ENCODE data around the gene ZKSCAN1. TPM values are rescaled to one million over a fixed set of nuclear protein-coding genes. Genes with fewer than 3 reads are reported as not detected.

Gene ZKSCAN1
- total RNA-seq, 1 experiment from 2014 or later: 20.3 TPM

DNA sequence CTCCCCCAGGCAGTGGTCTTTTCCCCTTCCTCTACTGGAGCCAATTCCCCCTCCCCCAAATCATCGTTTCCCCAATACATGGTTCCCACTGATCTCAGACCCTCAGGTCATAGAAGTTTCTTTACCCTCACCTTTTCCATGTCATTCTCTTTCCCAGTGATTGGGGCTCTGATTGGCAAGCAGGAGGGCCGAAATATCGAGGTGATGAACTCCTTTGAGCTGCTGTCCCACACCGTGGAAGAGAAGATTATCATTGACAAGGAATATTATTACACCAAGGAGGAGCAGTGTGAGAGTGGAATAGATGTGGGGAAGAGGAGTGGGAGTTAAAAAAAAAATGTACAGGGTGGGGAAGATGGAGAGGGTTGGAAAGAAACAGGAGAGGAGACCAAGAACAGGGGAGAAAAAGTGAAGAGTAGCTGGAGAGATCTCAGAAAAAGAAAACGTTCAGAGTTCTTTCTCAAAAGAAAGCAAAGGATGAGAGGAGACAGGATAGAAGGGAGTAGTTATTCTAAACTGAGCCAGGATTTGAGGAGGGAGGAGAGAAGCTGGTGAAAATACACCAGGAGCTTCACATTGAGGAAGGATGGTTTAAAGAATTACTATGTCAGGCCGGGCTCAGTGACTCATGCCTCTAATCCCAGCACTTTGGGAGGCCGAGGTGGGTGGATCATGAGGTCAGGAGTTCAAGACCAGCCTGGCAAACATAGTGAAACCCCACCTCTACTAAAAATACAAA, 74.2 kb downstream of the ZKSCAN1 start:
- in situ Hi-C loops (cut with HindIII; ENCODE audit: low pct_unique_long_range_greater_than_20kb, low sequenced_read_pairs): no loop called here
- no peak for DNase-seq (ENCODE audit: low read depth)

DNA sequence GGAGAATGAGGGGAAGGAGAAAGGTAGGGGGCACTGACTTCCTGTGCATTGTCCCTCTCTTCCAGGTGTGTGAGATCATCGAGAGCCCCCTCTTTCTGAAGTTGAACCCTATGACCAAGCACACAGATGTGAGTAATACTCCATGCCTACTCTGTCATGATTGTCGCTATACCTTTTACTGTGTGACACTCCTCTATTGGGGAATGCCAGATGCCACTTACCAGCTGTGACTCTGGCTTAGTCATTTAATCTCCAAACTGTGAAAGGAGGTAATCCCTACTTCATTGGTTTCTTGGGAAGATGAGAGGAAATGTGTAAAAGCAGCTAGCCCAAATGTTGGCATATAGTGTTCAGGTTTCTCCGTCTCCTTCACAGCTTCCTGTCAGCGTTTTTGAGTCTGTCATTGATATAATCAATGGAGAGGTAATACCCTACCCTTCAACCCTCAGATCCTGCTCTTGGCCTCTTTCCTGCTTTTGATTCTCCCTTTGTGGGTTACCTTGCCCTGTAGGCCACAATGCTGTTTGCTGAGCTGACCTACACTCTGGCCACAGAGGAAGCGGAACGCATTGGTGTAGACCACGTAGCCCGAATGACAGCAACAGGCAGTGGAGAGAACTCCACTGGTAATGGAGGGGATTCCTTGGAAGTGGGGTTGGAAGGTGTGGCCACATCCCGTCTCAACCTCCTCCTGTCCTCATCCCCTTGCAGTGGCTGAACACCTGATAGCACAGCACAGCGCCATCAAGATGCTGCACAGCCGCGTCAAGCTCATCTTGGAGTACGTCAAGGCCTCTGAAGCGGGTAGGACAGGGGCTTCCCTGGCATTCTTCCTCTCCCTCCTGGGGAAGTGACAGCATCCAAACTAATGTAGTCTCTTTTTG, 75.4 kb downstream of the ZKSCAN1 start:
- DNase-seq (ENCODE audit: low read depth): no peak
- in situ Hi-C loops (cut with HindIII; ENCODE audit: low pct_unique_long_range_greater_than_20kb, low sequenced_read_pairs): no loop called here

Other genes starting within 250 kb of the ZKSCAN1 start
- not detected in 2 replicates for gene CYP3A4, start 231.4 kb upstream of the ZKSCAN1 start, total RNA-seq (2014; rRNA removed; shearing (Covaris generic); ENCODE audit: low replicate concordance)
- not detected in 2 replicates for gene CYP3A43, start 187.6 kb upstream of the ZKSCAN1 start, total RNA-seq (2014; rRNA removed; shearing (Covaris generic); ENCODE audit: low replicate concordance)
- not detected in 2 replicates for gene OR2AE1, start 138.6 kb upstream of the ZKSCAN1 start, total RNA-seq (2014; rRNA removed; shearing (Covaris generic); ENCODE audit: low replicate concordance)
- 15.5 and 19.3 TPM in 2 replicates for gene TRIM4, start 96.1 kb upstream of the ZKSCAN1 start, total RNA-seq (2014; rRNA removed; shearing (Covaris generic); ENCODE audit: low replicate concordance)
- not detected in 2 replicates for gene GJC3, start 86.0 kb upstream of the ZKSCAN1 start, total RNA-seq (2014; rRNA removed; shearing (Covaris generic); ENCODE audit: low replicate concordance)
- gene AZGP1, start 39.6 kb upstream of the ZKSCAN1 start, total RNA-seq (2014; rRNA removed; shearing (Covaris generic); ENCODE audit: low replicate concordance): 1.1 TPM in 1 of 2 replicates, not detected in the other
- 1.0 and 4.4 TPM in 2 replicates for gene ZSCAN21, start 34.2 kb downstream of the ZKSCAN1 start, total RNA-seq (2014; rRNA removed; shearing (Covaris generic); ENCODE audit: low replicate concordance)
- 47.7 and 51.4 TPM in 2 replicates for gene ZNF3, start 66.1 kb downstream of the ZKSCAN1 start, total RNA-seq (2014; rRNA removed; shearing (Covaris generic); ENCODE audit: low replicate concordance)
- 91.2 and 92.5 TPM in 2 replicates for gene COPS6, start 73.4 kb downstream of the ZKSCAN1 start, total RNA-seq (2014; rRNA removed; shearing (Covaris generic); ENCODE audit: low replicate concordance)
- gene MCM7, start 85.8 kb downstream of the ZKSCAN1 start, total RNA-seq (2014; rRNA removed; shearing (Covaris generic); ENCODE audit: low replicate concordance): 225 and 243 TPM in 2 replicates
- 25.8 and 28.1 TPM in 2 replicates for gene AP4M1, start 86.0 kb downstream of the ZKSCAN1 start, total RNA-seq (2014; rRNA removed; shearing (Covaris generic); ENCODE audit: low replicate concordance)
- 17.8 and 29.7 TPM in 2 replicates for gene TAF6, start 103.8 kb downstream of the ZKSCAN1 start, total RNA-seq (2014; rRNA removed; shearing (Covaris generic); ENCODE audit: low replicate concordance)
- 9.5 and 25.8 TPM in 2 replicates for gene CNPY4, start 104.0 kb downstream of the ZKSCAN1 start, total RNA-seq (2014; rRNA removed; shearing (Covaris generic); ENCODE audit: low replicate concordance)
- 0.52 and 2.5 TPM in 2 replicates for gene MBLAC1, start 111.4 kb downstream of the ZKSCAN1 start, total RNA-seq (2014; rRNA removed; shearing (Covaris generic); ENCODE audit: low replicate concordance)
- gene LAMTOR4, start 133.3 kb downstream of the ZKSCAN1 start, total RNA-seq (2014; rRNA removed; shearing (Covaris generic); ENCODE audit: low replicate concordance): 63.0 and 126 TPM in 2 replicates
- 2.2 and 2.3 TPM in 2 replicates for gene TRAPPC14, start 143.1 kb downstream of the ZKSCAN1 start, total RNA-seq (2014; rRNA removed; shearing (Covaris generic); ENCODE audit: low replicate concordance)
- not detected in 2 replicates for gene GAL3ST4, start 153.0 kb downstream of the ZKSCAN1 start, total RNA-seq (2014; rRNA removed; shearing (Covaris generic); ENCODE audit: low replicate concordance)
- gene GPC2, start 161.8 kb downstream of the ZKSCAN1 start, total RNA-seq (2014; rRNA removed; shearing (Covaris generic); ENCODE audit: low replicate concordance): 1.4 and 1.6 TPM in 2 replicates
- not detected in 2 replicates for gene STAG3, start 162.3 kb downstream of the ZKSCAN1 start, total RNA-seq (2014; rRNA removed; shearing (Covaris generic); ENCODE audit: low replicate concordance)
- 1.4 TPM in 1 of 2 replicates, not detected in the other for gene PVRIG, start 204.4 kb downstream of the ZKSCAN1 start, total RNA-seq (2014; rRNA removed; shearing (Covaris generic); ENCODE audit: low replicate concordance)

All from Caki2 (cell line).